ENCODE results near the gene EDAR.

- TF ChIP-seq, protein P1, sequence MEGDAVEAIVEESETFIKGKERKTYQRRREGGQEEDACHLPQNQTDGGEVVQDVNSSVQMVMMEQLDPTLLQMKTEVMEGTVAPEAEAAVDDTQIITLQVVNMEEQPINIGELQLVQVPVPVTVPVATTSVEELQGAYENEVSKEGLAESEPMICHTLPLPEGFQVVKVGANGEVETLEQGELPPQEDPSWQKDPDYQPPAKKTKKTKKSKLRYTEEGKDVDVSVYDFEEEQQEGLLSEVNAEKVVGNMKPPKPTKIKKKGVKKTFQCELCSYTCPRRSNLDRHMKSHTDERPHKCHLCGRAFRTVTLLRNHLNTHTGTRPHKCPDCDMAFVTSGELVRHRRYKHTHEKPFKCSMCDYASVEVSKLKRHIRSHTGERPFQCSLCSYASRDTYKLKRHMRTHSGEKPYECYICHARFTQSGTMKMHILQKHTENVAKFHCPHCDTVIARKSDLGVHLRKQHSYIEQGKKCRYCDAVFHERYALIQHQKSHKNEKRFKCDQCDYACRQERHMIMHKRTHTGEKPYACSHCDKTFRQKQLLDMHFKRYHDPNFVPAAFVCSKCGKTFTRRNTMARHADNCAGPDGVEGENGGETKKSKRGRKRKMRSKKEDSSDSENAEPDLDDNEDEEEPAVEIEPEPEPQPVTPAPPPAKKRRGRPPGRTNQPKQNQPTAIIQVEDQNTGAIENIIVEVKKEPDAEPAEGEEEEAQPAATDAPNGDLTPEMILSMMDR (conservative IDR thresholded peaks at IDR 0.05 in 1 of 2, IDR thresholded peaks at IDR 0.05 in 1 of 2; ENCODE audit: low read depth in 1 of 2, low read length in 2 of 2) = no peak
- peak; percentile 57 for TF ChIP-seq EZH2 (IDR thresholded peaks at IDR 0.05; ENCODE audit: low read length, missing control alignments)
Measured at GRCh38 chr2:109030870-109031475, 42.0 kb upstream of the EDAR start.

Measured in fibroblast of lung (primary cell).